HG03175 (cell line): ENCODE results near the gene CRYBG1.
A peak's percentile ranks its signal among the peaks of the same experiment; 100 is the strongest.
"Not testable (repeated sequence)": the region's sequence is repeated elsewhere in the genome, so short reads cannot be mapped to it uniquely, and the experiment has no call there.

Source experiments
- ATAC-seq: cut with Tn5 transposase; IDR thresholded peaks from one replicate; pipeline ENCODE4 v1.9.1; 2021; ENCODE audit warnings: mild to moderate bottlenecking, moderate library complexity; ENCODE audit not compliant: unreplicated experiment

The CRYBG1 gene

DNA sequence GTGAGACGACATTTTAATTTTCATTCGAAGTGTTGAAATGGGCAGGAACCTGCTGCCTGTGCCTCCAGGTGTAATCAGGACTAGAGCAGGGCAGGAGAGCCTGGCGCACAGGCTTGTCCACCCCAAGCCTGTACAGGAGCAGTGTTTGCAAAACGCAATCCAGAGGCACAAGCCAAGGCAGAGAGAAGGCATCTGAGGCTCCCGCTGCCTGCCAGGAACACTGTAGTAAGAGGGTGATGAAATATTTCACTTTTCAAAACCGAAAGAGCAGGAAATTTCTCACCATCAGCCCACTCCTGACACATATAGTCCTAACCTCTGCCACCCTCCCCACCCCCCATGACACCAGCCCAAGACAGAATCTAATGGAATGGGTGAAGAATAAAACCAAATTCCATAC, 136.3 kb downstream of the CRYBG1 start:
- no peak for ATAC-seq

DNA sequence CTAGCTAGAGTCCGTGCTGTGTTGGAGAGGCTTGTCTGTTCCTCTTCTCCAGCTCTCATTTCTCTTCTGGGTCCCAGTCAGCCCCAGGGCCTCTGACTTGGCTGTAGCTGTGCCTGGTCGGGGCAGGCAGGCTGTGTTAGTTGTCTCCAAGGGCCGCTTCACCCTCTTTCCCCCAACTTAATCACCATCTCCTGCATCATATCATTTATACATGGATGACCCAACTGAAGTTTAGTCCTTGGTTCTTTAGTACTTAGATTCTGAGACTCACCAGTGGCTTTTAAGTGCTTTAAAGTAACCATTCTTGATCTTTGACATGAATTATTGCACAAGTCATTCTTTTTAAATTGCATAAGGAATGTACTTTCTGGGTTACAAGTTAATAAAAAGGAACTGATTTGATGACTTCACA, 141.4 kb downstream of the CRYBG1 start:
- no peak for ATAC-seq

DNA sequence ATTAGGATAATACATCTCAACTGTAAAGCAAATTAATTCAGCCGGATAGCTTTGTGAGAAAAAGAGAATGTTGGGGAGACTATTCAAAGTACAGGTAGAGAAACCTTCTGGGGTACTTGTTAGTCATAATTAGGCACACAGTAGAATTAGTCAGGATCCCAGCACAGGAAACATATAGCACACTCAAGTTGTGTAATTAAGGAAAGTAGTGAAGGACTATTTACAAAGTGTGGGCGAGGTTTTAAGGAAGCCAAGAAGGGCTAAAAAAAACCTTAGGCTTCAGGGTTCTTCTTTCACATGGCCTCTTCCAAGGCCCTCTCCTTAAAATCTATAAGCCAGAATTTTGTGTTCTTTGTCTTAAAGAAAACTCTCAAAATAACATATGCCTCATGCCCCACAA, 142.0 kb downstream of the CRYBG1 start:
- ATAC-seq = no peak

DNA sequence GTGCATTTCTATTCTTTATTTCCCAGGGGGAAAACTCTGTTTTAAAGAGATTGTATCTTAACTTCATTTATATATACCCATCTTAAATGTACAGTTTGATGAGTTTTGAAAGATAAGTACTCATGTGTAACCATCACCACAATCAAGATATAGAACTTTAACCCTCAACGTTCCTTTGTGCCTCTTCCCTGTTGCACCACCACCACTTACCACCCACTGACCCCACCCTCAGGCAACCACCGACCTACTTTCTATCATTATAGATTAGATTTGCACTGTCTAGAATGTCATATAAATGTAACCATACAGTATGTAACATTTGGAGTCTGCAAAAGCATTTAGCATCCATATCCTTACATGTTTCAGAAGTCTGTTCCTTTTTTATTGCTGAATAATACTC, 147.8 kb downstream of the CRYBG1 start:
- no peak for ATAC-seq

DNA sequence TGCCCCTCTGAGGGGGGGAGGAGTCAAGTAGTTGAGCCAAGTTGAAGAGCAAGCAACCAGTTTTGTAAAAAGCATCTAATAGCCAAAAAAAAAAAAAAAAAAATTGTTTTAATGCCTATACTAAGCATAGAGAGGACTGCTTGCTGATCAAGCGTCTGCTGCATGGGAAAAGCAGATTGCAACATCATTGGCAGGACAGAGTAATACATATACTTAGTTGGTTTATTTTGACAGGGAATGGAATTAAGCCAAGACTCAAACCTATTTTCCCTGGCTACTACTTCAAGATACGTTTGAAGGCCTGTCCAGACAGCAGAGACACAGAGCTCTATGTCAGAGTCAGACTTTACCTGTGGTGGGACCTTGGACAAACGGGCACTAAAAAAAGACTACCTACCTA, 148.3 kb downstream of the CRYBG1 start:
- no peak for ATAC-seq

DNA sequence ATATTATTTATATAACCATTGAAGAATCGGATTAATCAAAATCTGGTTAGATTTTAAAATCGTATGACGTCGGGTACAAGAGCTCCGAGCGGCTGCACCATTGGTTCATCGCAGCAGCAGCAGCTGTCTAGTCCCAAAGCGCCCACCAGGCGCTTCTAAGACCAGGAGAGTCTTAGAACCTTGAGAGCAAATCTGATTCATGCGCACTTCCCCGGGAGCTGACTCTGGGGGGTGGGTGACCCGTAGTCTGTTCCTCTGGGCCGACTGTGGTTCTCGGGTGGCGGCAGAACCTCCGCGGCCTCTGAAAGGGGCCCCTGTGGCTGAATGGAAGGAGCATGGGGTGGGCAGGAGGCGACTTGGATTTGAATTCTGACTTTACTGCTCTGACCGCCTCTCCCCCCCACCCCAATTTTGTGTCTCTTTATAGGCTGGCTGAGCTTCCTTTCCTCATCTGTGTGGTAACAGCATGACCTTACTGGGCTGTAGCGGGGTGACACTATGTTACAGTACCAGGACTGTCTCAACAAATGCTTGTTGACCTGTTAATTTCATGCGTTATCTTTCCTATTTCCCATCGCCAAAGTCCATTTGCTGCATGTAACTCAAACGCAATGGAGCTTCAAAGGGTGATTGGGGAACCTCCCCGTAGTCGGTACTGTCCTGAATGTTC, 149.0 kb downstream of the CRYBG1 start:
- no peak for ATAC-seq

DNA sequence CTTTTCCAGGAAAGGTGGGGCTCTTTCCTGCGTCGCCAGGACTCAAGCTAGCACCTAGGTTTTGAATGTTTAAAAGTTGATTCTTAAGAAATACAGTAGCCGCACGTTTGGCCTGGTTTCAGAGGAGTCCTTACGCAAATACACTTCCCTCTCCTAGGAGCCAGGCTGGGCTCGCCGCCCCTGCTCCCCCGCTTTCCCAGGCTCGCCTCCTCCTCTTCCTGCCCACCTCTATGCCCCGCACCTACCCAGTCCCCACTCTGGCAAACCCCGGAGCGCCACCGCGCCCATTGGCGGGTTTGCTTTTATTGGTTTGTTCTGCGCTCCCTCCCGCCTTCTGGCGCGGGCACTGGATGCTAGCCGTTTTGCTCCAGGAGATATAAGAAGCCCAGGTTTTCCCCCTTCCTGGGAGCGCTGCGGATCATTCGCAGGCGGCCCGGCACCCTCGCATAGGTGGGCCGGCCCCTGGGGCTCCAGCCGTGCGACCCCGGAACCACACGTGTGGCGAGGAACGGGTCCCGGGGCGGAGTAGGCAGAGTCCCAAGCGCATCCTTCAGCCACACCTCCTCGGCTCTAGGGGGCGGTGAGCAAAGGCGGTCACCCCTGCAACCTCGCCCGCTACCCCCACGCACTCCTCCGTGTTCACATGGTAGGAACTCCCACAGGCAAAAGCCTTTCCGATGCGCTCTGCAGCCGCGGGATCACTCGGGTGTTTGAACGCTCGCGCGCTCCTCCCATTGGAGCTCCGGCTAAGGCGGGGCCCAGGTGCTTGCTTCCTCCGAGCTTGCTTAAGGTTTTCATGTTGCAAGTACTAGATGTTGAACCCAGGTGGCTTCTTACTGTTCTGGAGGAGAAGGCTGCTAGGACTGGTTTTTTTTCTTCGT, 149.8 kb downstream of the CRYBG1 start:
- peak; percentile 43 for ATAC-seq

DNA sequence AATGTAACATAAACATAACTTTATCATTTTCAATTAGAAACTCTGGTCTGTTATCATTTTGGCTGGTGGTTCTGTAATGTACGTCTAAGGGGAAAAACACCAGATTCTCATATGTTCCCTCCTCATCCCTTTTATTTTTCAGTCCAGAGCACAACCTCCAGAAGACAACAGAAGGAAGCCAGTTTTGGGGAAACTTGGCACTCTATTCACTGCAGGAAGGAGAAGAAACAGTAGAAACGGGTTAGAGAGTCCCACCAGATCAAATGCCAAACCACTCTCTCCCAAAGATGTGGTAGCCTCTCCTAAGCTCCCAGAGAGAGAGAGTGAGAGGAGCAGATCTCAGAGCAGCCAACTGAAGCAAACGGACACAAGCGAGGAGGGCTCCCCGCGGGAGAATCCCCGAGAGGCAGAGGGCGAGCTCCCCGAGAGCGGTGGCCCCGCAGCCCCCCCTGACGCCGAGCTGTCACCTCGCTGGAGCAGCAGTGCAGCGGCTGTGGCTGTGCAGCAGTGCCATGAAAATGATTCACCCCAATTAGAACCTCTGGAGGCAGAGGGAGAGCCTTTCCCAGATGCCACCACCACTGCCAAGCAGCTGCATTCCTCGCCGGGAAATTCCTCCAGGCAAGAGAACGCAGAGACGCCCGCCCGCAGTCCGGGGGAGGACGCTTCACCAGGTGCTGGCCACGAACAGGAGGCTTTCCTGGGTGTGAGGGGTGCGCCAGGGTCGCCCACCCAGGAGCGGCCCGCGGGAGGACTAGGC, 151.0 kb downstream of the CRYBG1 start:
- no peak for ATAC-seq

DNA sequence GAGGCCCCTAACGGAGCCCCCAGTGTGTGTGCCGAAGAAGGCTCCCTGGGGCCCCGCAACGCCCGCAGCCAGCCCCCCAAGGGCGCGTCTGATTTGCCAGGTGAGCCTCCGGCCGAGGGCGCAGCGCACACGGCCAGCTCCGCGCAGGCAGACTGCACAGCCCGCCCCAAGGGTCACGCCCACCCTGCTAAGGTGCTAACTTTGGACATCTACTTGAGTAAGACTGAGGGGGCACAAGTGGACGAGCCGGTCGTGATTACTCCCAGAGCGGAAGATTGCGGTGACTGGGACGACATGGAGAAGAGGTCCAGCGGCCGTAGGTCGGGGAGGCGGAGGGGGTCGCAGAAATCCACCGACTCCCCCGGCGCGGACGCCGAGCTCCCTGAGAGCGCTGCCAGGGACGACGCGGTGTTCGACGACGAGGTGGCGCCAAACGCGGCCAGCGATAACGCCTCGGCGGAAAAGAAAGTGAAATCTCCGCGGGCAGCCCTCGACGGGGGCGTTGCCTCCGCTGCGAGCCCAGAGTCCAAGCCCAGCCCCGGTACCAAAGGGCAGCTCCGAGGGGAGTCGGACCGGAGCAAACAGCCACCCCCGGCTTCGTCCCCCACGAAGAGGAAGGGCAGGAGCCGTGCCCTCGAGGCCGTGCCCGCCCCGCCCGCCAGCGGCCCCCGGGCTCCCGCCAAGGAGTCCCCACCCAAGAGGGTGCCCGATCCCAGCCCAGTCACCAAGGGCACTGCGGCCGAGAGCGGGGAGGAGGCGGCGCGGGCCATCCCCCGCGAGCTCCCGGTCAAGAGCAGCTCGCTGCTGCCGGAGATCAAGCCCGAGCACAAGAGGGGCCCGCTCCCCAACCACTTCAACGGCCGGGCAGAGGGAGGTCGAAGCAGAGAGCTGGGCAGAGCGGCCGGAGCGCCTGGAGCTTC, 151.8 kb downstream of the CRYBG1 start:
- ATAC-seq = peak; percentile 62

DNA sequence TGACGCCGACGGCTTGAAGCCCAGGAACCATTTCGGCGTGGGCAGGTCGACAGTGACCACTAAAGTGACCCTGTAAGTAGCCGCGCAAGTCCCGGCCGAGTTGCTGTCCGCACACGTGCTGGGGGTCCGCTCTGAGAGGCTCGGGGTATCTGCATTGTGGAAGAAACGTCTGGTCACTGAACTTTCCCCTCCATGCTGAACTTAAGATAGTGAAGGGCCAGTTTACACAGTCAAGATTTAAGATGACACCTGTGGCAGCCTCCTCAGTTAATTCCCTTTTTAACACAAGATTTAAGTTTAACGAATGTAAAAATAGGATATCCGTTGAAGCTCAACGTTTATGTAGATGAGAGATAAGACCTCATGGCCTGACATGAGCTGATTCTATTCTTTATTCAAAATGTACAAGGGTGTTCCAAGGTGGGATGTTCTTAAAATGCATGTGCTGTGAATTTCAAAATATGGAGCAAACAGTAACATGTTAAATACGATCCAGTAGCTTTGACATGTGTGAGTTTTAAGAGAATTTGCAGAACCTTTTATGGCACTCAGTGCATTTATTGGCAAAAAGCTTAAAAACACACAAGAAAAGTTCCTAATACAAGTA, 152.6 kb downstream of the CRYBG1 start:
- no peak for ATAC-seq

DNA sequence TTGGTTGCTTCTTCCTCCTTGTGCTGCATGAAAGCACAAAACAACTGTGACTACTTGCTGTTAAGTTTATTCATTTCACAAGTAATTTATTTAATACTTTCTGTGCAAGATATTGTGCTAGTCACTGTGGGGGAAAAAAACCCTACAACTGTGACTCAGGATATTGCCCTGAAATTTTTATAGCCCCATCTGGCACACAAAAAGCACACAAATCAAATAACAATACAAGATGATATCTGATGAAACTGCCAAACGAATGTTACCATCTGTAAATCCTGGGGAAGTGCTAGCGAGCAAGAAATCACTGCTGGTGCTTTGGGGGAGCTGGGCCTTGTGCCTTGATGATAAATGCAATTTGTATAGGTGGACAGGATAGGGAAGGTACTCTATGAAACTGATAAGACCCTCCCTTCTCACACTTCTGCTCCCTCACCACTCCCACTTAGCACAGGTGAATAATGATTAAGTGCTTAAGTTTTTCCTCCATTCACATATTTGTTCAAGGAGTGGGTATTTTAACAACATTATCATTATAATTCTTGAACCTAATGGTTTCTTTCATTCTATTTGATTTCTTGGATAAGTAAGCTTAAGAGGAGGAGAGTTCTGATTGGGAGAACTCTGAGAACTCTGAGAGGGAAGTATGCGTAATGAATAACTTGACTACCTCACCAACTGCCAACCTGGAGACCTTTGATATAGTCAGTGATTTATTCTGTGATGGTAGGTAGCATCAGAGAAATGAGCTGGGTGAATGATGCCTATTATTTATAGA, 153.5 kb downstream of the CRYBG1 start:
- ATAC-seq = no peak

DNA sequence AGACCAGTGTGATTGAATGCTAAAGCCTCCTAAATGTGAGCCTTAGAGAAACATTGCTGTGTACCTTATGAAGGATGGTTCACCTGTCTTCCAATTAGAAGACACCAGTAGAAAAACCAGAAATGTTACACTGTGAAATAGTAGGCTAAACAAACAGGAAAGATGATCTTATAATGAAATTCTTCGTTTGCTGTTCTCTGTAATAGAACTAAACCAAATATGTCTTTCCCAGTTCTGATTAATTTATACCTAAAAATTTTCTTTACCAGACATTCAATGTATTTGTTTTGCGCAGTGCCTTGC, 154.0 kb downstream of the CRYBG1 start:
- no peak for ATAC-seq

DNA sequence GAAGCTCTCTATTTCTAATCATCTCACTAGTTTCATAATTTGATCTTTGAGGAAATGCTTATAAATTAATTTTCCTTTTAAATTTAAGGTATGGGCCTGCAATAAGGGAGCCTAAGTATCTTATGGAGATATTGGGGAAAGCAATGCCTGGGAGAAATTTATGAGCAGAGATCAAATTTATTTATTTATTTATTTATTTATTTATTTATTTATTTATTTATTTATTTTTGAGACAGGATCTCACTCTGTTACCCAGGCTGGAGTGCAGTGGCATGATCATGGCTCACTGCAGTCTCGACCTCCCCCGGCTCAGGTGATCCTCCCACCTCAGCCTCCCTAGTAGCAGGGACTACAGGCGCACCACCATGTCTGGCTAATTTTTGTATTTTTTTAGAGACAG, 155.1 kb downstream of the CRYBG1 start:
- not testable (repeated sequence) for ATAC-seq

DNA sequence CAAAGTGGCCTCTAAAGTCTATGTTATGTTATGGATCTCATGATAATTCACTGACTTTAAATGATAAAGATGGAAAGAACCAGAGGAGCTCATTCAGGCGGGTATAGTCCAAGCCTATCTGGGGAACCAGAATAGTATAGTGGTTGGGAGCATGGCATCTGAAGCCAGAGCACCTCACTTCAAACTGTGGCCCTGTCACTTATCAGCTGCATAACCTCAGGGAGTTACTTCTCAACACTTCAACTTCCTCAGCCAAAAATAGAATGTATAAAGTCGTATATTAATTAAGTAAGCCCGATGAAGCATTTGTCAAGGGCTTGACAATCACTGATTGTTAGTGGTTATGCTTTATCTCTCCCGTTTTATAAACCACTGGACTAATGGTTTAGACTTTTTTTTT, 156.1 kb downstream of the CRYBG1 start:
- ATAC-seq = no peak

DNA sequence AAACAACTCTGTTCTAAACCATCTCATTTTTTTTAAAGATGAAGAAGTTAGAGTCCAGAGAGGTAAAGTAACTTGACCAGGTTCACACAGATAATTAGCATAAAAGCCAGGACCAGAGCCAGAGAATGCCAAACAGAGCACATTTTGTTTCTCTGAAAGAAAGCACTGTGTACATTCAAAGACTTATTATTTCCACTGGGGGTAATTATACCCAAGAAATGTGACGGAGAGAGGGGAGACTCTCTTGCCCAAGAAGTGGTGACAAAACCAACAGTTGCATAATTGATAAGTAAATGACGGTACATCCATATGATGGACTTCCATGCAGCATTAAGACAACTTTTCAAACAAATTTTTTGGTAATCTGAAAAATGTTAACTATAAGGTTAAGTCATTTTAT, 157.2 kb downstream of the CRYBG1 start:
- ATAC-seq = no peak

DNA sequence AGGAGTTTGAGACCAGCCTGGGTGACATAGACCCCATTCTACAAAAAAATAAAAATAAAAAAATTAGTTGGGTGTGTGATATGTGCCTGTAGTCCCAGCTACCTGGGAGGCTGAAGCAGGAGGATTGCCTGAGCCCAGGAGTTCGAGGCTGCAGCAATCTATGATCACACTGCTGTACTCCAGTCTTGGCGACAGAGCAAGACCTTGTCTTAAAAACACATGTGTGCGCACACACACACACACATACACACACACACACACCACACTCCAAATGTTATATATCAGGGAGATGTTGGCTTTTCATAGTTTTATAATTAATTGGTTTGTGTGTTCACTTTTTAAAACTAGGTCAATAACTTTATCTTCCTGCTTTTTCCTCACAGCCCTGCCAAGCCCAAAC, 158.2 kb downstream of the CRYBG1 start:
- ATAC-seq = no peak

DNA sequence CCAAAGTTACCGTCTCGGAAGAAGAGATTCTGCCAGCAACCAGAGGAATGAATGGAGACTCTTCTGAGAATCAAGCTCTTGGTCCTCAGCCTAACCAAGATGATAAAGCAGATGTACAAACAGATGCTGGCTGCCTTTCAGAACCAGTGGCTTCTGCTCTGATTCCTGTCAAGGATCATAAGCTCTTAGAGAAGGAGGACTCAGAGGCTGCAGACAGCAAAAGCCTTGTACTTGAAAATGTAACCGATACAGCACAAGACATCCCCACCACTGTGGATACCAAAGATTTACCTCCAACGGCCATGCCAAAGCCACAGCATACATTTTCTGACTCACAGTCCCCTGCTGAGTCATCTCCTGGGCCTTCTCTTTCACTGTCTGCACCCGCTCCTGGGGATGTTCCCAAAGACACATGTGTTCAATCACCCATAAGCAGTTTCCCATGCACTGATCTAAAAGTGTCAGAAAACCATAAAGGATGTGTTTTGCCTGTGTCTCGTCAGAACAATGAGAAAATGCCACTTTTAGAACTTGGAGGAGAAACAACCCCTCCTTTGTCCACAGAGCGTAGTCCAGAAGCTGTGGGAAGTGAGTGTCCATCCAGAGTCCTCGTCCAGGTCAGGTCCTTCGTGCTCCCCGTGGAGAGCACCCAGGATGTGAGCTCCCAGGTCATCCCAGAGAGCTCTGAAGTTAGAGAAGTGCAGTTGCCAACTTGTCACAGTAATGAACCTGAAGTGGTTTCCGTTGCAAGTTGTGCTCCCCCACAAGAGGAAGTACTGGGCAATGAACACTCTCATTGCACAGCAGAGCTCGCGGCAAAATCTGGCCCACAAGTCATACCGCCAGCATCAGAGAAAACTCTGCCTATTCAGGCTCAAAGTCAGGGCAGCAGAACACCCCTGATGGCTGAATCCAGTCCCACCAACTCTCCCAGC, 159.2 kb downstream of the CRYBG1 start:
- peak; percentile 62 for ATAC-seq

DNA sequence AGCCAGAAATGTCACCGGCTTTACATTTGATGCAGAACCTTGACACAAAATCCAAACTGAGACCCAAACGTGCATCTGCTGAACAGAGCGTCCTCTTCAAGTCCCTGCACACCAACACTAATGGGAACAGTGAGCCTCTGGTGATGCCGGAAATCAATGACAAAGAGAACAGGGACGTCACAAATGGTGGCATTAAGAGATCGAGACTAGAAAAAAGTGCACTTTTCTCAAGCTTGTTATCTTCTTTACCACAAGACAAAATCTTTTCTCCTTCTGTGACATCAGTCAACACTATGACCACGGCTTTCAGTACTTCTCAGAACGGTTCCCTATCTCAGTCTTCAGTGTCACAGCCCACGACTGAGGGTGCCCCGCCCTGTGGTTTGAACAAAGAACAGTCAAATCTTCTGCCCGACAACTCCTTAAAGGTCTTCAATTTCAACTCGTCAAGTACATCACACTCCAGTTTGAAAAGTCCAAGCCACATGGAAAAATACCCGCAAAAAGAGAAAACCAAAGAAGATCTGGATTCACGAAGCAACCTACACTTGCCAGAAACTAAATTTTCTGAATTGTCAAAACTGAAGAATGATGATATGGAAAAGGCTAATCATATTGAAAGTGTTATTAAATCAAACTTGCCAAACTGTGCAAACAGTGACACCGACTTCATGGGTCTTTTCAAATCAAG, 160.3 kb downstream of the CRYBG1 start:
- ATAC-seq = peak; percentile 66
